Tibial artery (tissue), 4 donors: ENCODE measurements around the gene FUT7.
"Not testable (repeated sequence)": the region's sequence is repeated elsewhere in the genome, so short reads cannot be mapped to it uniquely, and the experiment has no call there.

Experiments used
- DNase-seq, 2 donors: peaks; one replicate each; pipeline ENCODE4 v3.0.0-alpha.2; 2019
- H3K27ac ChIP-seq, 2 donors: fragments of 200-600 bp; sonication (generic) in 1 of 2; 1 replicate in 1 of 2; 2 replicates in 1 of 2; pipeline ENCODE4 v1.5.1; 2018 to 2019; ENCODE audit warnings: mild to moderate bottlenecking in 1 of 2
- H3K27me3 ChIP-seq, 2 donors: fragments of 200-600 bp; sonication (generic) in 1 of 2; one replicate each; pipeline versions ENCODE4 v1.5.1 to v1.6.0; 2016 to 2019
- H3K36me3 ChIP-seq, 3 donors: fragments of 200-600 bp; sonication (generic) in 2 of 3; one replicate each; pipeline ENCODE4 v1.5.1; 2016 to 2019; ENCODE audit warnings: mild to moderate bottlenecking in 2 of 3
- H3K4me1 ChIP-seq, 4 donors: fragments of 200-600 bp; sonication (generic) in 2 of 4; 1 replicate in 3 of 4; 2 replicates in 1 of 4; pipeline ENCODE4 v1.5.1; 2016 to 2019
- H3K4me3 ChIP-seq, 2 donors: fragments of 200-600 bp; sonication (generic) in 1 of 2; 1 replicate in 1 of 2; 2 replicates in 1 of 2; pipeline ENCODE4 v1.5.1; 2018 to 2019; ENCODE audit warnings: mild to moderate bottlenecking in 2 of 2
- H3K9me3 ChIP-seq, 3 donors: fragments of 200-600 bp; sonication (generic) in 1 of 3; one replicate each; pipeline ENCODE4 v1.5.1; 2016 to 2019
- intact Hi-C: fragments of 100-400 bp; cut with DNase I; formaldehyde crosslinking; loops from one replicate; pipeline ENCODE4 v1.15.0; 2023; ENCODE audit warnings: low total_unique reads
- TF ChIP-seq, protein P1 (sequence below), 2 experiments: fragments of 200-600 bp in 1 of 2; fragments of 450-650 bp in 1 of 2; IDR thresholded peaks; one replicate each; pipeline ENCODE4 v1.5.1; 2017 to 2019; ENCODE audit warnings: antibody characterized with exemption in 2 of 2, mild to moderate bottlenecking in 1 of 2, moderate library complexity in 1 of 2

The FUT7 gene

DNA sequence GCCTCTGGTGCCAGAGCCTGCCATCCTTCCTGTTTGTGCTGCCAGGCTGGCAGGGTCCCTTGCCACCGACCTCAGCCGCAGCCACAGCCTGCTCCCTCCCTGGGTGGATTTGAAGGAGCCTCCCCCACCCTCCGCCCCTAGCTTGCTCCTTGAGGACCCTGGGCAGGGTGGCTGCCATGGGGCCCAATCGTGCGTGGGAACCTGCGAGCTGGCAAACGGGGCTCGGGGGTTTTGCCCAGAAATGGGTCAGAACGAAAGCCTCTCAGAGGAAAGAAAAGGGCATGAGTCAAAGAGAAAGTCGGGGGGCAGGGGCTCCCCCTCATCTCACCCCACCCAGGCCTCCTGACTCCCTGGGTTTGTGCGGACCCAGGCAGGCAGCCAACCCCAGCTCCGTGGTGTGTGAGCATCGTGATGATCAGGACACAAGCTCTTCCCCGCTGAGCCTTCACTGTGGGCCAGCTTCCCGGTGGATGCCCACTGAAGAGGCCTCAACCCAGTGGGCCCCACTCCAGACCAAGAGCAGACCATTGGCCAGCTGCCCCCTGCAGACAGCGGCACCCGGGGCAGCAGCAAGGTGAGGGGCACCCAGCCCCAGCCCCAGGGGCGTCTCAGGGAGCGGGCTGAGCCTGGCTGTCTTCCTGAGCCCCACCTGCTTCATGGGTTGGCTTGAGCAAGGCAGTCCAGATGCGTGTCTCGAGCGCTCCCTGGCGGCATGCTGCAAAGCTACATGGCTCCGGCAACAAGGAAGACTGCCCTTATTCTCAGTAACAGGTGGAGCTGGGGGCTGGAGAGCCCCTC, 3.0 kb upstream of the FUT7 start:
- intact Hi-C loops = no loop called here
- Histone ChIP-seq H3K27ac (no peak overlapping the region), H3K4me3 (no peak overlapping the region), H3K27me3 (peaks cover 0 to 18% of the 10 kb centered on the region in 2 donors), H3K9me3 (no peaks in the 10 kb centered on the region), H3K4me1 (peaks cover 0 to 15% (median 7%) of the 10 kb centered on the region in 4 donors), H3K36me3 (peaks cover 5 to 28% (median 9%) of the 10 kb centered on the region in 3 donors)
- TF ChIP-seq, protein P1, sequence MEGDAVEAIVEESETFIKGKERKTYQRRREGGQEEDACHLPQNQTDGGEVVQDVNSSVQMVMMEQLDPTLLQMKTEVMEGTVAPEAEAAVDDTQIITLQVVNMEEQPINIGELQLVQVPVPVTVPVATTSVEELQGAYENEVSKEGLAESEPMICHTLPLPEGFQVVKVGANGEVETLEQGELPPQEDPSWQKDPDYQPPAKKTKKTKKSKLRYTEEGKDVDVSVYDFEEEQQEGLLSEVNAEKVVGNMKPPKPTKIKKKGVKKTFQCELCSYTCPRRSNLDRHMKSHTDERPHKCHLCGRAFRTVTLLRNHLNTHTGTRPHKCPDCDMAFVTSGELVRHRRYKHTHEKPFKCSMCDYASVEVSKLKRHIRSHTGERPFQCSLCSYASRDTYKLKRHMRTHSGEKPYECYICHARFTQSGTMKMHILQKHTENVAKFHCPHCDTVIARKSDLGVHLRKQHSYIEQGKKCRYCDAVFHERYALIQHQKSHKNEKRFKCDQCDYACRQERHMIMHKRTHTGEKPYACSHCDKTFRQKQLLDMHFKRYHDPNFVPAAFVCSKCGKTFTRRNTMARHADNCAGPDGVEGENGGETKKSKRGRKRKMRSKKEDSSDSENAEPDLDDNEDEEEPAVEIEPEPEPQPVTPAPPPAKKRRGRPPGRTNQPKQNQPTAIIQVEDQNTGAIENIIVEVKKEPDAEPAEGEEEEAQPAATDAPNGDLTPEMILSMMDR (IDR thresholded peaks at IDR 0.05) = peak; percentile 87 to 92
- DNase-seq = peak; percentile 68 to 82

DNA sequence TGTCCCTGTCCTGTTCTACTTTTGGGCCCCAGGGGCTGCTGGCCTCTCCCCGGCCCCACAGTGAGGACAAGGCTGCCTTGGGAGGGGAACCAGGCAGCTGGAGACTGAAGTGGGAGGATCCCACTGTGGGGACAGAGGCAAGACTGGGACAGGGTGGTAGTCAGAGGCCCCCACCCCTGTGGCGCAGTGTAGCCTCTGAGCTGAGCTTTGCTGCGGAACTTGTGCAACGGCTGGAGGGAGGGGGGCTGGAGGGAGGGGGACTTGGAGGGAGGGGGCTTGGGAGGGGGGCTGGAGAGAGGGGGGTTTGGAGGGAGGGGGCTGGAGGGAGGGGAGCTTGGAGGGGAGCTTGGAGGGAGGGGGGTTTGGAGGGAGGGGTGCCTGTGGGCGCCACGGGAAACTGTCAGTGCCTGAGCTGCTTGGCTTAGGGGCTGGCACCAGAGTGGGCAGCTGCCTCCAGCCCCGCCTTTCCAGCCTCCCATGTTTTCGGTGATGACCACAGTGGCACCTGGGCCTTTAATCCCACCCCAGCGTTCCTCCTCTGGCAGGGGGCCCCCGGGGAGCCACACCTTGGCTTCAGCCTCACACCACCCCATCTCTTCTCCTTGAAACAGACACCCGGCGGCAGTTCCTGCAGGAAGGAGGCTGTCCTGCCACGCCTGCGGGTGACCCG, 2.3 kb upstream of the FUT7 start:
- DNase-seq = peak in 1 of 2 donors; percentile 49
- intact Hi-C loops = no loop called here
- Histone ChIP-seq H3K27me3 (peaks cover 0 to 18% of the 10 kb centered on the region in 2 donors), H3K9me3 (no peaks in the 10 kb centered on the region), H3K27ac (no peak overlapping the region), H3K36me3 (peaks cover 0 to 21% (median 1%) of the 10 kb centered on the region in 3 donors), H3K4me1 (peaks cover 0 to 20% (median 13%) of the 10 kb centered on the region in 4 donors), H3K4me3 (peak overlapping the region; percentile 2 to 8)
- TF ChIP-seq, protein P1 (IDR thresholded peaks at IDR 0.05) = no peak

DNA sequence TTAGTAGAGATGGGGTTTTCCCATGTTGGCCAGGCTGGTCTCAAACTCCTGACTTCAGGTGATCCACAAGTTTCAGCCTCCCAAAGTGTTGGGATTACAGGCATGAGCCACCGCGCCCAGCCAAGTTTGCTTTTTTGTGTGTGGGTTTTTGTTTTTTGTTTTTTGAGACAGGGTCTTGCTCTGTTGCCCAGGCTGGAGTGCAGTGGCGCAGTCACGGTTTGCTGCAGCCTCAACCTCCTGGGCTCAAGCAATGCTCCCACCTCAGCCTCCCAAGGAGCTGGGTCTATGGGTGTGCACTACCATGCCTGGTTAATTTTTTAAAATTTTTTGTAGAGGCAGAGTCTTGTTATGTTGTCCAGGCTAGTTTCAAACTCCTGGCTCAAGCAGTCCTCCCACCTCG, 1.6 kb upstream of the FUT7 start:
- H3K4me1 ChIP-seq = peaks cover 0 to 27% (median 20%) of the 10 kb centered on the region in 4 donors
- H3K27me3 ChIP-seq = peaks cover 0 to 18% of the 10 kb centered on the region in 2 donors
- H3K36me3 ChIP-seq = peaks cover 0 to 14% (median 0%) of the 10 kb centered on the region in 3 donors
- H3K9me3 ChIP-seq, DNase-seq, H3K27ac ChIP-seq, intact Hi-C loops: not testable (repeated sequence)
- peak overlapping the region; percentile 2 to 8 for H3K4me3 ChIP-seq

GRCh38 chr9:137032858-137033257, 970 bp upstream of the FUT7 start:
- H3K4me3 ChIP-seq = peak overlapping the region in 1 of 2 donors; percentile 8
- intact Hi-C loops = no loop called here
- TF ChIP-seq, protein P1 (IDR thresholded peaks at IDR 0.05) = no peak
- peaks cover 0 to 29% (median 22%) of the 10 kb centered on the region in 4 donors for H3K4me1 ChIP-seq
- H3K27me3 ChIP-seq = peaks cover 0 to 18% of the 10 kb centered on the region in 2 donors
- no peak overlapping the region for H3K27ac ChIP-seq
- H3K36me3 ChIP-seq = peaks cover 0 to 8% (median 0%) of the 10 kb centered on the region in 3 donors
- no peaks in the 10 kb centered on the region for H3K9me3 ChIP-seq
- DNase-seq = peak; percentile 74 to 80

DNA sequence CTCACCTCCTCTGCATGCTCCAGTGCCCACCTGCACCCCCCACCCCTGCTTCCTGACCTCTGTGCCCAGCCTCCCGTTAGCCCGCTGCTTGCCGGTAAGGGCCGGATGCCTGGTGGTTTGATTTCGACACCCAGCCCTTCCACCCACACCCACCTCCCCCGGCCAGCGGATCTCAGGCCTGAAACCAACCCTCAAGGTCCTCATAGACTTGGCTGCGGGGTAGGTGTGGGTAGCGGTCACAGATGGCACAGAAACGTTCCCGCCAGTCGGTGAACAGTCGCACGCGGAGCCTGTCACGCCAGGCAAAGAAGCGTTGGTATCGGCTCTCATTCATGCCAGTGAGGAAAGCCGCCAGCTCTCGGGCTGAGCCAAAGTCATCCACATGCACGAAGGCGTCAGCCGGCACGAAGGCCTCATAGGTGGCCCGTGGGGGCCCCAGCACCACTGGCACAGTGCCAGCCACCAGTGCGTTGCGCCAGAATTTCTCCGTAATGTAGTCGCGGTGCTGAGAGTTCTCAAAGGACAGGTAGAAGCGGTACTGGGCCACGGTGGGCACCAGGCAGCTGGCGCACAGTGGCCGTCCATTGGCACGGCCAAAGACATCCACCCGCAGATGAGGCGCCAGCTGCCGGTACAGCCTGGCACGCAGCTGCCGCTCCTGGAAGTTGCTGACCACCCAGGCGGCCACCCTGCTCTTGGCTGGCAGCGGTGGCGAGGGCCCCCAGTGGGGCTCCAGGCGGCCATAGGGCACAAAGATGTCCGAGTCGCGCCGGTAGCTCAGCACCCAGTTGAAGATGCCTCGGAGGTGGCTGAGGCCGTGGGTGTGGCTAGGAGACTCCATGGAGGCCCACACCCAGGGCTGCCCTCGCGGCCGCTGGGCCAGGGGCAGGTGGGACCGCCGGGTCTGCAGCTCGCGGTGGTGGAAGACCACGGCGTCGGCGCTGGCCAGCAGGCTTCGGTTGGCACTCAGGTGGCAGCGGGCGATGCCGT, 1.1 kb downstream of the FUT7 start:
- TF ChIP-seq, protein P1 (IDR thresholded peaks at IDR 0.05) = no peak
- intact Hi-C loops = no loop called here
- Histone ChIP-seq H3K4me3 (no peak overlapping the region), H3K36me3 (no peaks in the 10 kb centered on the region), H3K4me1 (peaks cover 0 to 48% (median 34%) of the 10 kb centered on the region in 4 donors), H3K9me3 (no peaks in the 10 kb centered on the region), H3K27me3 (peaks cover 0 to 13% of the 10 kb centered on the region in 2 donors), H3K27ac (no peak overlapping the region)
- no peak for DNase-seq
